ENCODE data around the gene GADD45GIP1.
"Not testable (repeated sequence)": the region's sequence is repeated elsewhere in the genome, so short reads cannot be mapped to it uniquely, and the experiment has no call there.

GADD45GIP1 gene

GRCh38 chr19:12984143-12984627 lies 27.2 kb upstream of the GADD45GIP1 start:
- H3K4me3 ChIP-seq (ENCODE audit: low read depth, low read length) = no peak overlapping the region
- in situ Hi-C loops (cut with HindIII; ENCODE audit: low sequenced_read_pairs) = no loop called here
- TF ChIP-seq CTCF (IDR thresholded peaks at IDR 0.05; ENCODE audit: low read depth, low read length, missing control alignments) = no peak
- no peak for DNase-seq (ENCODE audit: low read depth)

GRCh38 chr19:12983542-12984142 lies 26.6 kb upstream of the GADD45GIP1 start:
- DNase-seq (ENCODE audit: low read depth) = no peak
- H3K4me3 ChIP-seq (ENCODE audit: low read depth, low read length) = peak overlapping the region; percentile 36
- in situ Hi-C loops (cut with HindIII; ENCODE audit: low sequenced_read_pairs) = no loop called here
- TF ChIP-seq CTCF (IDR thresholded peaks at IDR 0.05; ENCODE audit: low read depth, low read length, missing control alignments) = peak; percentile 84

- DNase-seq (ENCODE audit: low read depth) = no peak
- H3K4me3 ChIP-seq (ENCODE audit: low read depth, low read length) = peak overlapping the region; percentile 36
- in situ Hi-C loops (cut with HindIII; ENCODE audit: low sequenced_read_pairs) = no loop called here
- no peak for TF ChIP-seq CTCF (IDR thresholded peaks at IDR 0.05; ENCODE audit: low read depth, low read length, missing control alignments)
Observed at GRCh38 chr19:12983091-12983490, 26.1 kb upstream of the GADD45GIP1 start.

DNA sequence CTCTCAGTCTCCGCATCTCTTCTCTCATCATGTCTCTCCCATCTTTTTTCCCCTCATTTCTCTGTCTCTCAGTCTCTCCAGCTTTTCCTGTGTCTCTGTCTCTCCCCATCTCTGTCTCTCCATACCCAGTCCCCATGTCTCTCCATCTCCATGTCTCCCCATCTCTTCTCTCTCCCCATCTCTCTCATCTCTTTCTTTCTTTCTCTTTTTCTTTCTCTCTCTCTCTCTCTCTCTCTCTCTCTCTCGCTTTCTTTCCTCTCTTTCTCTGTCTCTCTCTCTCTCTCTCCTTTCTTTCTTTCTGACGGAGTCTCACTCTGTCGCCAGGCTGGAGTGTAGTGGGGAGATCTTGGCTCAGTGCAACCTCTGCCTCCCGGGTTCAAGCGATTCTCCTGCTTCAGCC lies 25.6 kb upstream of the GADD45GIP1 start:
- TF ChIP-seq CTCF (IDR thresholded peaks at IDR 0.05; ENCODE audit: low read depth, low read length, missing control alignments) = no peak
- DNase-seq (ENCODE audit: low read depth) = no peak
- H3K4me3 ChIP-seq (ENCODE audit: low read depth, low read length) = no peak overlapping the region
- in situ Hi-C loops (cut with HindIII; ENCODE audit: low sequenced_read_pairs) = no loop called here

- DNase-seq (ENCODE audit: low read depth) = no peak
- TF ChIP-seq CTCF (IDR thresholded peaks at IDR 0.05; ENCODE audit: low read depth, low read length, missing control alignments) = no peak
- in situ Hi-C loops (cut with HindIII; ENCODE audit: low sequenced_read_pairs) = no loop called here
- no peak overlapping the region for H3K4me3 ChIP-seq (ENCODE audit: low read depth, low read length)
Observed at GRCh38 chr19:12979974-12980373, 23.0 kb upstream of the GADD45GIP1 start.

GRCh38 chr19:12976109-12976508 lies 19.1 kb upstream of the GADD45GIP1 start:
- H3K4me3 ChIP-seq (ENCODE audit: low read depth, low read length); DNase-seq (ENCODE audit: low read depth); in situ Hi-C loops (cut with HindIII; ENCODE audit: low sequenced_read_pairs): not testable (repeated sequence)

GRCh38 chr19:12975221-12975741 lies 18.3 kb upstream of the GADD45GIP1 start:
- DNase-seq (ENCODE audit: low read depth) = no peak
- no peak for TF ChIP-seq CTCF (IDR thresholded peaks at IDR 0.05; ENCODE audit: low read depth, low read length, missing control alignments)

More at GRCh38 chr19:12975221-12975741, 18.3 kb upstream of the GADD45GIP1 start:
- in situ Hi-C loops (cut with HindIII; ENCODE audit: low sequenced_read_pairs) = no loop called here
- H3K4me3 ChIP-seq (ENCODE audit: low read depth, low read length) = no peak overlapping the region

Data from astrocyte of the cerebellum (primary cell).